K562 (cell line): Measurements from ENCODE around the gene CSF1. TPM values are rescaled to one million over a fixed set of nuclear protein-coding genes. Genes with fewer than 3 reads are reported as not detected.

Source experiments
- ADNP ChIP-seq: fragments of 200-800 bp; sonication (Bioruptor generic); IDR thresholded peaks from 2 replicates; pipeline ENCODE4 v1.6.1; 2016; ENCODE audit warnings: missing genetic modification characterization, missing compliant biosample characterization
- BRD9 ChIP-seq: fragments of 450-650 bp; IDR thresholded peaks from 2 replicates; pipeline ENCODE4 v1.6.1; 2018; ENCODE audit warnings: low read depth; ENCODE audit not compliant: partially characterized antibody
- HLTF ChIP-seq: fragments of 450-650 bp; IDR thresholded peaks from 2 replicates; pipeline ENCODE4 v1.6.1; 2016
- NCOR1 ChIP-seq: fragments of 450-650 bp; IDR thresholded peaks from 2 replicates; pipeline ENCODE4 v1.6.1; 2016; ENCODE audit warnings: mild to moderate bottlenecking, moderate library complexity
- PHF21A ChIP-seq: fragments of 450-650 bp; IDR thresholded peaks from 2 replicates; pipeline ENCODE4 v1.6.1; 2017; ENCODE audit warnings: low read depth, borderline replicate concordance
- RAD21 ChIP-seq, 2 experiments: fragments of 250-450 bp in 1 of 2; fragments of 450-650 bp in 1 of 2; sonication (Bioruptor Pico) in 1 of 2; formaldehyde crosslinking in 1 of 2; IDR thresholded peaks in 1 of 2; conservative IDR thresholded peaks in 1 of 2; 2 replicates each; pipeline versions ENCODE4 v1.4.0 to v1.8.0; 2020 to 2022; ENCODE audit warnings: mild to moderate bottlenecking in 2 of 2, moderate library complexity in 1 of 2
- SAFB2 ChIP-seq: fragments of 200-400 bp; formaldehyde crosslinking; IDR thresholded peaks from 2 replicates; pipeline ENCODE4 v1.6.1; 2018; ENCODE audit warnings: borderline replicate concordance, low read length, low read depth, moderate library complexity; ENCODE audit not compliant: severe bottlenecking
- SIX5 ChIP-seq, 2 experiments: IDR thresholded peaks; 2 replicates each; pipeline ENCODE4 v1.6.1; 2011; ENCODE audit warnings: low read length in 2 of 2, borderline replicate concordance in 1 of 2, low read depth in 1 of 2, mild to moderate bottlenecking in 1 of 2, moderate library complexity in 1 of 2; ENCODE audit not compliant: insufficient read depth in 1 of 2
- SREBF1 ChIP-seq: fragments of 150-350 bp; IDR thresholded peaks from 2 replicates; pipeline ENCODE4 v1.6.1; 2014; ENCODE audit warnings: antibody characterized with exemption, low read depth, low read length, borderline replicate concordance
- SRSF3 ChIP-seq: fragments of 200-400 bp; formaldehyde crosslinking; IDR thresholded peaks from 2 replicates; pipeline ENCODE4 v1.6.1; 2016; ENCODE audit warnings: mild to moderate bottlenecking, low read length, moderate library complexity; ENCODE audit not compliant: insufficient read depth
- ZFPM2 ChIP-seq: fragments of 250-450 bp; sonication (Bioruptor Pico); IDR thresholded peaks from 2 replicates; pipeline ENCODE4 v1.5.1; 2022; ENCODE audit warnings: mild to moderate bottlenecking
- ZNF124 ChIP-seq: sonication (generic); formaldehyde crosslinking; IDR thresholded peaks from 2 replicates; pipeline ENCODE4 v1.8.1; 2022; ENCODE audit warnings: missing genetic modification reagents
- ZNF224 ChIP-seq: sonication (generic); formaldehyde crosslinking; IDR thresholded peaks from 2 replicates; pipeline ENCODE4 v1.8.0; 2022; ENCODE audit warnings: mild to moderate bottlenecking, missing genetic modification reagents
- ZNF444 ChIP-seq: fragments of 250-450 bp; sonication (Bioruptor Pico); IDR thresholded peaks from 2 replicates; pipeline ENCODE4 v1.4.0; 2020; ENCODE audit warnings: mild to moderate bottlenecking, moderate library complexity
- ZNF644 ChIP-seq: fragments of 200-800 bp; sonication (Bioruptor generic); IDR thresholded peaks from 2 replicates; pipeline ENCODE4 v1.6.1; 2016; ENCODE audit warnings: low read depth, missing genetic modification characterization, missing compliant biosample characterization
- ZNF766 ChIP-seq: fragments of 200-800 bp; sonication (Bioruptor generic); conservative IDR thresholded peaks from 2 replicates; pipeline ENCODE4 v1.6.1; 2016; ENCODE audit warnings: missing genetic modification characterization, missing compliant biosample characterization
- polyA plus RNA-seq, 8 experiments: library from polyadenylated mRNA; depleted of rRNA in 4 of 8; stranded (reverse) in 5 of 8; unstranded in 3 of 8; fragments of >200 nt; fragmentation: Nextera tagmentation in 2 of 8; fragmentation: Illumina TruSeq in 1 of 8; extraction: Ambion mirVana in 2 of 8; extraction: Trizol in 1 of 8; gene quantifications; 2 replicates each; pipeline versions ENCODE4 v1.2.1 to v1.2.3, GENCODE V29; 2011 to 2014; ENCODE audit warnings: inconsistent platforms in 1 of 8, missing spikeins in 1 of 8
- total RNA-seq, 7 experiments: library from RNA; depleted of rRNA in 6 of 7; stranded (reverse); fragments of >200 nt in 6 of 7; fragmentation: Illumina TruSeq in 2 of 7; extraction: Trizol in 2 of 7; gene quantifications; 2 replicates each; pipeline versions ENCODE4 v1.2.1 to v1.2.3, GENCODE V29; 2011 to 2021; ENCODE audit warnings: low replicate concordance in 1 of 7
- TF ChIP-seq, protein P1 (sequence below): fragments of 250-450 bp; sonication (Bioruptor Pico); IDR thresholded peaks from 2 replicates; pipeline ENCODE4 v1.5.0; 2022; ENCODE audit warnings: mild to moderate bottlenecking
- TF ChIP-seq, protein P2 (sequence below): IDR thresholded peaks from 3 replicates; pipeline ENCODE4 v1.6.1; 2011; ENCODE audit warnings: borderline replicate concordance, mild to moderate bottlenecking, moderate library complexity; ENCODE audit not compliant: insufficient read length; ENCODE audit errors: extremely low read depth
- TF ChIP-seq, protein P3 (sequence below): fragments of 250-450 bp; sonication (Bioruptor Pico); IDR thresholded peaks from 2 replicates; pipeline ENCODE4 v1.6.1; 2021; ENCODE audit warnings: mild to moderate bottlenecking
- TF ChIP-seq, protein P4 (sequence below): fragments of 250-450 bp; sonication (Bioruptor Pico); IDR thresholded peaks from 2 replicates; pipeline ENCODE4 v1.8.0; 2022; ENCODE audit warnings: inconsistent platforms

Gene CSF1
- total and polyA plus RNA-seq, 9 of the 15 experiments (the other 6 are each of a cell fraction or from before 2014, with no cell fraction given) = 0.18 to 11.8 (median 2.8) TPM

DNA sequence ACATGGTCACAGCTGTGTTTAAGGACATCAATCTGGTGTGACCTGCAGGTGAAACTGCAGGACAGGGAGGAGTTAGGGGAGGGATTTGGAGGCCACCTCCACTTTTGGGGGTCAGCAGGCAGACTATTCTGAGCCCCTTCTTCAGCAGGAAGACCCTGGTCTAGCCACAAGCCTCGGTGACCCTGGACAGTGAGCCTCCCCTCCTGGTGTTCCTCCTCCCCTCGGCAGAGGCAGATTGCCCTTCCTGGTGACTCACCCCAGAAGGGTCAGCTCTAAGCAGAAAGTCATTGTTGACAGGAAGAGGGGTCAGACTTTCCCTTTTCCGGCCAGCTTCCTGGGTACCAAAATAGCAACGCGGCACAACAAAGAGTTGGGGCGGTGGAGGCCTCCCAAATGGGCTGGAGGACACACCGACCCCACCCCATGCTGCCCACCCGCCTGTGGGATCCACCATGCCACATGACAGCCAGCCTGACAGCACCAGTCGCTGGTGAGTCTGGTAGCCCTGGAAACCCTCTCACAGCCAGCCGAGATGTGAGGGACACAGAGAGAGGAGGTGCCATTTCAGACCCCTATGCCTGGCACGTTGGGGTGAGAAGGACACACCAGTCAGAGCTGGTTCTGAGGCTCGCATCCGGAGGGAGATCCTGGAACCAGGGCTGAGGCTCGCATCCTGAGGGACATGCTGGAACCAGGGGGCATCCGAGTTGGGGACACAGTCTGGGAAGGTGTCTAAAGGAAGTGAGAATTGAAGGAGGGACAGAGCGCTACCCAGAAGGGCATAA, 14.7 kb upstream of the CSF1 start (continued):
- TF ChIP-seq, protein P1, sequence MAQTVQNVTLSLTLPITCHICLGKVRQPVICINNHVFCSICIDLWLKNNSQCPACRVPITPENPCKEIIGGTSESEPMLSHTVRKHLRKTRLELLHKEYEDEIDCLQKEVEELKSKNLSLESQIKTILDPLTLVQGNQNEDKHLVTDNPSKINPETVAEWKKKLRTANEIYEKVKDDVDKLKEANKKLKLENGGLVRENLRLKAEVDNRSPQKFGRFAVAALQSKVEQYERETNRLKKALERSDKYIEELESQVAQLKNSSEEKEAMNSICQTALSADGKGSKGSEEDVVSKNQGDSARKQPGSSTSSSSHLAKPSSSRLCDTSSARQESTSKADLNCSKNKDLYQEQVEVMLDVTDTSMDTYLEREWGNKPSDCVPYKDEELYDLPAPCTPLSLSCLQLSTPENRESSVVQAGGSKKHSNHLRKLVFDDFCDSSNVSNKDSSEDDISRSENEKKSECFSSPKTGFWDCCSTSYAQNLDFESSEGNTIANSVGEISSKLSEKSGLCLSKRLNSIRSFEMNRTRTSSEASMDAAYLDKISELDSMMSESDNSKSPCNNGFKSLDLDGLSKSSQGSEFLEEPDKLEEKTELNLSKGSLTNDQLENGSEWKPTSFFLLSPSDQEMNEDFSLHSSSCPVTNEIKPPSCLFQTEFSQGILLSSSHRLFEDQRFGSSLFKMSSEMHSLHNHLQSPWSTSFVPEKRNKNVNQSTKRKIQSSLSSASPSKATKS (CRISPR knock-in tag) = no peak
- TF ChIP-seq ZFPM2 (CRISPR knock-in tag) (no peak), ZNF644 (tag) (peak; percentile 71; the same call in 1 of the 2 replicates), SREBF1 (no peak), NCOR1 (peak; percentile 81; the same call in 1 of the 2 replicates), BRD9 (peak; percentile 55), ZNF444 (CRISPR knock-in tag) (no peak), ZNF766 (CRISPR knock-in tag) (peak; percentile 31; the same call in 1 of the 2 replicates), SRSF3 (0 out of 2 replicates have a peak, but pooled peaks have one; percentile 37), ZNF124 (CRISPR knock-in tag) (no peak), SAFB2 (no peak), ZNF224 (CRISPR knock-in tag) (no peak), HLTF (no peak), ADNP (tag) (no peak), PHF21A (0 out of 2 replicates have a peak, but pooled peaks have one; percentile 5), RAD21 (CRISPR knock-in tag; conservative IDR thresholded peaks at IDR 0.05 in 1 of 2, IDR thresholded peaks at IDR 0.05 in 1 of 2) (peak in 1 of 2 experiments; percentile 31; a peak in 2 of 4 replicates), SIX5 (IDR thresholded peaks at IDR 0.05; ENCODE audit: borderline replicate concordance in 1 of 2, insufficient read depth in 1 of 2, low read depth in 1 of 2, low read length in 2 of 2) (no peak)
- TF ChIP-seq, protein P2, sequence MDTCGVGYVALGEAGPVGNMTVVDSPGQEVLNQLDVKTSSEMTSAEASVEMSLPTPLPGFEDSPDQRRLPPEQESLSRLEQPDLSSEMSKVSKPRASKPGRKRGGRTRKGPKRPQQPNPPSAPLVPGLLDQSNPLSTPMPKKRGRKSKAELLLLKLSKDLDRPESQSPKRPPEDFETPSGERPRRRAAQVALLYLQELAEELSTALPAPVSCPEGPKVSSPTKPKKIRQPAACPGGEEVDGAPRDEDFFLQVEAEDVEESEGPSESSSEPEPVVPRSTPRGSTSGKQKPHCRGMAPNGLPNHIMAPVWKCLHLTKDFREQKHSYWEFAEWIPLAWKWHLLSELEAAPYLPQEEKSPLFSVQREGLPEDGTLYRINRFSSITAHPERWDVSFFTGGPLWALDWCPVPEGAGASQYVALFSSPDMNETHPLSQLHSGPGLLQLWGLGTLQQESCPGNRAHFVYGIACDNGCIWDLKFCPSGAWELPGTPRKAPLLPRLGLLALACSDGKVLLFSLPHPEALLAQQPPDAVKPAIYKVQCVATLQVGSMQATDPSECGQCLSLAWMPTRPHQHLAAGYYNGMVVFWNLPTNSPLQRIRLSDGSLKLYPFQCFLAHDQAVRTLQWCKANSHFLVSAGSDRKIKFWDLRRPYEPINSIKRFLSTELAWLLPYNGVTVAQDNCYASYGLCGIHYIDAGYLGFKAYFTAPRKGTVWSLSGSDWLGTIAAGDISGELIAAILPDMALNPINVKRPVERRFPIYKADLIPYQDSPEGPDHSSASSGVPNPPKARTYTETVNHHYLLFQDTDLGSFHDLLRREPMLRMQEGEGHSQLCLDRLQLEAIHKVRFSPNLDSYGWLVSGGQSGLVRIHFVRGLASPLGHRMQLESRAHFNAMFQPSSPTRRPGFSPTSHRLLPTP = no peak
- TF ChIP-seq, protein P3, sequence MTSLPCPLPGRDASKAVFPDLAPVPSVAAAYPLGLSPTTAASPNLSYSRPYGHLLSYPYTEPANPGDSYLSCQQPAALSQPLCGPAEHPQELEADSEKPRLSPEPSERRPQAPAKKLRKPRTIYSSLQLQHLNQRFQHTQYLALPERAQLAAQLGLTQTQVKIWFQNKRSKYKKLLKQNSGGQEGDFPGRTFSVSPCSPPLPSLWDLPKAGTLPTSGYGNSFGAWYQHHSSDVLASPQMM (CRISPR knock-in tag) = no peak
- TF ChIP-seq, protein P4, sequence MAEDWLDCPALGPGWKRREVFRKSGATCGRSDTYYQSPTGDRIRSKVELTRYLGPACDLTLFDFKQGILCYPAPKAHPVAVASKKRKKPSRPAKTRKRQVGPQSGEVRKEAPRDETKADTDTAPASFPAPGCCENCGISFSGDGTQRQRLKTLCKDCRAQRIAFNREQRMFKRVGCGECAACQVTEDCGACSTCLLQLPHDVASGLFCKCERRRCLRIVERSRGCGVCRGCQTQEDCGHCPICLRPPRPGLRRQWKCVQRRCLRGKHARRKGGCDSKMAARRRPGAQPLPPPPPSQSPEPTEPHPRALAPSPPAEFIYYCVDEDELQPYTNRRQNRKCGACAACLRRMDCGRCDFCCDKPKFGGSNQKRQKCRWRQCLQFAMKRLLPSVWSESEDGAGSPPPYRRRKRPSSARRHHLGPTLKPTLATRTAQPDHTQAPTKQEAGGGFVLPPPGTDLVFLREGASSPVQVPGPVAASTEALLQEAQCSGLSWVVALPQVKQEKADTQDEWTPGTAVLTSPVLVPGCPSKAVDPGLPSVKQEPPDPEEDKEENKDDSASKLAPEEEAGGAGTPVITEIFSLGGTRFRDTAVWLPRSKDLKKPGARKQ (CRISPR knock-in tag) = no peak
